Thyroid gland (tissue), 4 donors: ENCODE results near the gene CSNK1D. TPM values are rescaled to one million over a fixed set of nuclear protein-coding genes. Genes with fewer than 3 reads are reported as not detected.

Source experiments
- DNase-seq, 2 donors: peaks; one replicate each; pipeline ENCODE4 v3.0.0-alpha.2; 2019
- H3K27ac ChIP-seq, 3 donors: fragments of 200-600 bp; sonication (generic); 1 replicate in 2 of 3; 2 replicates in 1 of 3; pipeline ENCODE4 v1.5.1; 2016 to 2019; ENCODE audit warnings: mild to moderate bottlenecking in 1 of 3, moderate library complexity in 1 of 3
- H3K27me3 ChIP-seq: fragments of 200-600 bp; sonication (generic); one replicate; pipeline ENCODE4 v1.5.1; 2019
- H3K36me3 ChIP-seq, 2 donors: fragments of 200-600 bp; sonication (generic); one replicate each; pipeline ENCODE4 v1.5.1; 2016 to 2019
- H3K4me1 ChIP-seq, 2 donors: fragments of 200-600 bp; sonication (generic); one replicate each; pipeline ENCODE4 v1.5.1; 2017 to 2019
- H3K4me3 ChIP-seq, 3 donors: fragments of 200-600 bp; sonication (generic); replicated peaks in 1 of 3; 1 replicate in 2 of 3; 2 replicates in 1 of 3; pipeline ENCODE4 v1.5.1; 2016; ENCODE audit warnings: mild to moderate bottlenecking in 1 of 3
- H3K9me3 ChIP-seq: fragments of 200-600 bp; sonication (generic); one replicate; pipeline ENCODE4 v1.5.1; 2017
- CTCF ChIP-seq, 6 experiments: fragments of 200-600 bp in 3 of 6; fragments of 450-650 bp in 3 of 6; sonication (generic) in 3 of 6; IDR thresholded peaks; one replicate each; pipeline ENCODE4 v1.5.1; 2016 to 2019; ENCODE audit warnings: antibody characterized with exemption in 6 of 6, mild to moderate bottlenecking in 2 of 6, inconsistent platforms in 1 of 6, moderate library complexity in 1 of 6
- POLR2A ChIP-seq, 2 donors: fragments of 450-650 bp; IDR thresholded peaks; one replicate each; pipeline ENCODE4 v1.6.1; 2017; ENCODE audit warnings: antibody characterized with exemption in 2 of 2, mild to moderate bottlenecking in 2 of 2, moderate library complexity in 1 of 2
- WGBS, 2 donors: methylation state at CpG; one replicate each; pipeline ENCODE4 v1.1.5; 2017; 5-methylcytosine and 5-hydroxymethylcytosine counted together
- intact Hi-C: fragments of 100-400 bp; cut with DNase I; formaldehyde crosslinking; loops from one replicate; pipeline ENCODE4 v1.15.1; 2023
- total RNA-seq, 4 donors: library from RNA; depleted of rRNA; stranded (reverse); fragments of >200 nt; gene quantifications; one replicate each; pipeline ENCODE4 v1.2.3, GENCODE V29; 2016

Gene CSNK1D
- total RNA-seq, 4 donors from 2014 or later, result 47.3 to 91.2 (median 88.7) TPM

- no peak for DNase-seq
- peaks cover 8 to 9% of the 10 kb centered on the region in 2 donors for H3K36me3 ChIP-seq
- H3K27ac ChIP-seq, result peak overlapping the region in 1 of 3 donors; percentile 96
These were observed 2.1 kb downstream of the CSNK1D start for GRCh38 chr17:82271401-82271800.

GRCh38 chr17:82270651-82271050 is 2.8 kb downstream of the CSNK1D start:
- DNase-seq, result no peak
- Histone ChIP-seq H3K4me3 (no peak overlapping the region), H3K27me3 (no peaks in the 10 kb centered on the region), H3K27ac (no peak overlapping the region), H3K9me3 (no peaks in the 10 kb centered on the region), H3K4me1 (peaks cover 51 to 80% of the 10 kb centered on the region in 2 donors), H3K36me3 (peaks cover 13 to 14% of the 10 kb centered on the region in 2 donors)
- intact Hi-C loops, result no loop called here
- 80 to 90% methylated on average over 9 to 12 of the region's 12 CpGs for WGBS, 2 donors
- TF ChIP-seq POLR2A (IDR thresholded peaks at IDR 0.05) (no peak), CTCF (IDR thresholded peaks at IDR 0.05) (no peak)

More at GRCh38 chr17:82271401-82271800, 2.1 kb downstream of the CSNK1D start:
- no peak for TF ChIP-seq CTCF (IDR thresholded peaks at IDR 0.05)
- TF ChIP-seq POLR2A (IDR thresholded peaks at IDR 0.05), result no peak
- Histone ChIP-seq H3K4me1 (peaks cover 48 to 74% of the 10 kb centered on the region in 2 donors), H3K9me3 (no peaks in the 10 kb centered on the region), H3K27me3 (no peaks in the 10 kb centered on the region), H3K4me3 (no peak overlapping the region)
- intact Hi-C loops, result no loop called here
- 87 to 89% methylated on average over 6 of the region's 6 CpGs for WGBS, 2 donors

- no peak overlapping the region for H3K4me3 ChIP-seq
- peak overlapping the region in 1 of 3 donors; percentile 40 for H3K27ac ChIP-seq
- H3K4me1 ChIP-seq, result peaks cover 51 to 78% of the 10 kb centered on the region in 2 donors
- WGBS, 2 donors, result 77 to 81% methylated on average over 7 to 13 of the region's 13 CpGs
- H3K36me3 ChIP-seq, result peaks cover 20% of the 10 kb centered on the region in 2 donors
- TF ChIP-seq POLR2A (IDR thresholded peaks at IDR 0.05) (no peak), CTCF (IDR thresholded peaks at IDR 0.05) (no peak)
- intact Hi-C loops, result no loop called here
- DNase-seq, result no peak
- H3K9me3 ChIP-seq, result no peaks in the 10 kb centered on the region
- no peaks in the 10 kb centered on the region for H3K27me3 ChIP-seq
These were observed 3.5 kb downstream of the CSNK1D start for GRCh38 chr17:82269882-82270500.

GRCh38 chr17:82269138-82269881 is 4.2 kb downstream of the CSNK1D start:
- no peak overlapping the region for H3K4me3 ChIP-seq
- H3K4me1 ChIP-seq, result peaks cover 52 to 72% of the 10 kb centered on the region in 2 donors
- no peaks in the 10 kb centered on the region for H3K9me3 ChIP-seq
- TF ChIP-seq POLR2A (IDR thresholded peaks at IDR 0.05), result no peak
- TF ChIP-seq CTCF (IDR thresholded peaks at IDR 0.05), result no peak
- intact Hi-C loops, result no loop called here
- H3K27ac ChIP-seq, result peak overlapping the region in 1 of 3 donors; percentile 87
- peaks cover 27% of the 10 kb centered on the region in 2 donors for H3K36me3 ChIP-seq
- DNase-seq, result no peak
- WGBS, 2 donors, result 70 to 72% methylated on average over 8 to 10 of the region's 10 CpGs
- H3K27me3 ChIP-seq, result no peaks in the 10 kb centered on the region
